ENCODE data around the gene PUS7. TPM values are rescaled to one million over a fixed set of nuclear protein-coding genes. Genes with fewer than 3 reads are reported as not detected.
"Not testable (repeated sequence)": the region's sequence is repeated elsewhere in the genome, so short reads cannot be mapped to it uniquely, and the experiment has no call there.

PUS7 gene
- polyA plus RNA-seq, 1 of the 3 experiments (the other 2 are of a cell fraction) = 18.8 TPM

DNA sequence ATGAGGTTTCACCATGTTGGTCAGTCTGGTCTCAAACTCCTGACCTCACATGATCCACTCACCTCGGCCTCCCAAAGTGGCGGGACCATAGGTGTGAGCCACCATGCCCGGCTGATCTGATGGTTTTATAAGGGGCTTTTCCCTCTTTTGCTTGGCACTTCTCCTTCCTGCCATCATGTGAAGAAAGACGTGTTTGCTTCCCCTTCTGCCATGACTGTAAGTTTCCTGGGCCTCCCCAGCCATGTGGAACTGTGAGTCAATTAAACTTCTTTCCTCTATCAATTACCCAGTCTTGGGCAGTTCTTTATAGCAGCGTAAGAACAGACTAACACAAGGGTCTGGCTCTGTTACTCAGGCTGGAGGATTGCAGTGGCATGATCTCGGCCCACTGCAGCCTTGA lies 84.7 kb downstream of the PUS7 start:
- H3K4me3 ChIP-seq (ENCODE audit: low read depth in 2 of 2, low read length in 1 of 2); H2AFZ ChIP-seq (ENCODE audit: low read depth); DNase-seq; POLR2A ChIA-PET; H3K27ac ChIP-seq (ENCODE audit: low read depth in 2 of 2, low read length in 1 of 2); H3K36me3 ChIP-seq (replicated peaks in 1 of 2; ENCODE audit: control insufficient read depth in 1 of 2, insufficient read depth in 2 of 2, low read length in 1 of 2); H3K9me2 ChIP-seq; H3K4me1 ChIP-seq (ENCODE audit: control insufficient read depth in 1 of 2, insufficient read depth in 2 of 2, low read depth in 1 of 2, low read length in 1 of 2); H3K27me3 ChIP-seq (ENCODE audit: insufficient read depth); H3K9me3 ChIP-seq; H4K20me1 ChIP-seq (ENCODE audit: insufficient read depth); H3K4me2 ChIP-seq; H3K9ac ChIP-seq; CTCF ChIA-PET; H3K79me2 ChIP-seq (ENCODE audit: insufficient read depth): not testable (repeated sequence)
- WGBS (ENCODE audit: low lambda C conversion rate) = 89% methylated on average over 6 of the region's 6 CpGs
- H3F3A ChIP-seq (replicated peaks; ENCODE audit: insufficient read depth) = peaks cover 11% of the 10 kb centered on the region

DNA sequence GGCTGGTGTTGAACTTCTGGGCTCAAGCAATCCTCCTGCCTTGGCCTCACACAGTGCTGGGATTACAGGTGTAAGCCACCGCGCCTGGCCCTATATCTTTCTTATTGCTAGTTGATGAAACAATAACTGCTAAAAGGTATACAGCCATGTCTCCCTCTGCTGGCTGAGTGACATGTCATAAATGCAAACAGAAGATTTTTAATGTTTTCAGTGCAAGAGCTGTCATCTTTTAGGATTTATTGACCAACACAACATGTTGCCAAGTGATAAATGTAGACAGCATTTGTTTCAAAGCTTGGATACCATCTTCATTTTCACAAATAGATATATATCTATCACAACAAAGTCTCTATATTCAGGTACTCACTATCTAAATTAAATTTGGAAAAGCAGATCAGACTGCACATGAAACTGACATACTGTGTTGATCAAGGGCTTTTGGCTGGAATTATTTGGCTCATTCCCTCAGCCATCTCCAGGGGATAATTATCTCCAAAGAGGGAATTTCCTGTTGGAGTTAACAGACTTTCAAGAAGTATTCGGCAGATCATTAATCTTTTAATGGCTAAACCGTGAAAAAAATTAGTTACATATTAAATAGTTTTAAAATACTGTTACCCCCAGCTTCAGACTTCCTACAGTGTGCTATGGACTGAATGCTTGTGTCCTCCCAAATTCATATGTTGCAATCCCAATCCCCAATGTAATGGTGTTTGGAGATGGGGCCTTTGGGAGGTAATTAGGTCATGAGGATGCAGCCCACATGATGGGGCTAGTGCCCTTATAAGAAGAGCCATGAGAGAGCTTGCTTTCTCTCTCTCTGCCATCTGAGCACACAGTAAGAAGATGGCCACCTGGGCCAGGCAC lies 92.1 kb downstream of the PUS7 start:
- Histone ChIP-seq H3K9me2 (no peaks in the 10 kb centered on the region), H3K4me1 (ENCODE audit: control insufficient read depth in 1 of 2, insufficient read depth in 2 of 2, low read depth in 1 of 2, low read length in 1 of 2) (no peaks in the 10 kb centered on the region), H2AFZ (ENCODE audit: low read depth) (no peak overlapping the region), H3K9me3 (no peaks in the 10 kb centered on the region), H3F3A (replicated peaks; ENCODE audit: insufficient read depth) (no peaks in the 10 kb centered on the region), H3K27ac (ENCODE audit: low read depth in 2 of 2, low read length in 1 of 2) (no peak overlapping the region; a peak in 1 of 4 replicates), H3K27me3 (ENCODE audit: insufficient read depth) (no peaks in the 10 kb centered on the region), H3K79me2 (ENCODE audit: insufficient read depth) (no peaks in the 10 kb centered on the region), H3K4me3 (ENCODE audit: low read depth in 2 of 2, low read length in 1 of 2) (no peak overlapping the region), H4K20me1 (ENCODE audit: insufficient read depth) (no peaks in the 10 kb centered on the region), H3K9ac (no peak overlapping the region), H3K4me2 (no peak overlapping the region), H3K36me3 (replicated peaks in 1 of 2; ENCODE audit: control insufficient read depth in 1 of 2, insufficient read depth in 2 of 2, low read length in 1 of 2) (no peaks in the 10 kb centered on the region)
- ChIA-PET CTCF (interaction anchor here (0.6 to 2.6 kb wide), 44 partner anchors 9 to 1238 kb away, joined by 3 to 25 read pairs (median 4); partner anchors contain the start of gene EFCAB10), POLR2A (interaction anchor here (0.7 to 1.3 kb wide), 3 partner anchors 102 to 449 kb away, joined by 4 read pairs; no protein-coding TSS in a partner anchor)
- 31% methylated on average over 4 of the region's 4 CpGs for WGBS (ENCODE audit: low lambda C conversion rate)
- DNase-seq = peak; percentile 55
- TF ChIP-seq RCOR1 (IDR thresholded peaks at IDR 0.05; ENCODE audit: low read length) = no peak
- TF ChIP-seq EZH2phosphoT487 (IDR thresholded peaks at IDR 0.05; ENCODE audit: borderline replicate concordance, low read depth) = no peak
- TF ChIP-seq GABPA (IDR thresholded peaks at IDR 0.05; ENCODE audit: low read depth) = no peak
- TF ChIP-seq, protein P1, sequence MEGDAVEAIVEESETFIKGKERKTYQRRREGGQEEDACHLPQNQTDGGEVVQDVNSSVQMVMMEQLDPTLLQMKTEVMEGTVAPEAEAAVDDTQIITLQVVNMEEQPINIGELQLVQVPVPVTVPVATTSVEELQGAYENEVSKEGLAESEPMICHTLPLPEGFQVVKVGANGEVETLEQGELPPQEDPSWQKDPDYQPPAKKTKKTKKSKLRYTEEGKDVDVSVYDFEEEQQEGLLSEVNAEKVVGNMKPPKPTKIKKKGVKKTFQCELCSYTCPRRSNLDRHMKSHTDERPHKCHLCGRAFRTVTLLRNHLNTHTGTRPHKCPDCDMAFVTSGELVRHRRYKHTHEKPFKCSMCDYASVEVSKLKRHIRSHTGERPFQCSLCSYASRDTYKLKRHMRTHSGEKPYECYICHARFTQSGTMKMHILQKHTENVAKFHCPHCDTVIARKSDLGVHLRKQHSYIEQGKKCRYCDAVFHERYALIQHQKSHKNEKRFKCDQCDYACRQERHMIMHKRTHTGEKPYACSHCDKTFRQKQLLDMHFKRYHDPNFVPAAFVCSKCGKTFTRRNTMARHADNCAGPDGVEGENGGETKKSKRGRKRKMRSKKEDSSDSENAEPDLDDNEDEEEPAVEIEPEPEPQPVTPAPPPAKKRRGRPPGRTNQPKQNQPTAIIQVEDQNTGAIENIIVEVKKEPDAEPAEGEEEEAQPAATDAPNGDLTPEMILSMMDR (IDR thresholded peaks at IDR 0.05) = peak; percentile 72
- TF ChIP-seq SMC3 (IDR thresholded peaks at IDR 0.05; ENCODE audit: low read depth, low read length) = peak; percentile 60
- no peak for TF ChIP-seq RXRA (IDR thresholded peaks at IDR 0.05; ENCODE audit: borderline replicate concordance, low read depth)
- TF ChIP-seq, protein P2, sequence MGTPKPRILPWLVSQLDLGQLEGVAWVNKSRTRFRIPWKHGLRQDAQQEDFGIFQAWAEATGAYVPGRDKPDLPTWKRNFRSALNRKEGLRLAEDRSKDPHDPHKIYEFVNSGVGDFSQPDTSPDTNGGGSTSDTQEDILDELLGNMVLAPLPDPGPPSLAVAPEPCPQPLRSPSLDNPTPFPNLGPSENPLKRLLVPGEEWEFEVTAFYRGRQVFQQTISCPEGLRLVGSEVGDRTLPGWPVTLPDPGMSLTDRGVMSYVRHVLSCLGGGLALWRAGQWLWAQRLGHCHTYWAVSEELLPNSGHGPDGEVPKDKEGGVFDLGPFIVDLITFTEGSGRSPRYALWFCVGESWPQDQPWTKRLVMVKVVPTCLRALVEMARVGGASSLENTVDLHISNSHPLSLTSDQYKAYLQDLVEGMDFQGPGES (IDR thresholded peaks at IDR 0.05; ENCODE audit: low read depth, low read length) = no peak
- TF ChIP-seq, protein P3, sequence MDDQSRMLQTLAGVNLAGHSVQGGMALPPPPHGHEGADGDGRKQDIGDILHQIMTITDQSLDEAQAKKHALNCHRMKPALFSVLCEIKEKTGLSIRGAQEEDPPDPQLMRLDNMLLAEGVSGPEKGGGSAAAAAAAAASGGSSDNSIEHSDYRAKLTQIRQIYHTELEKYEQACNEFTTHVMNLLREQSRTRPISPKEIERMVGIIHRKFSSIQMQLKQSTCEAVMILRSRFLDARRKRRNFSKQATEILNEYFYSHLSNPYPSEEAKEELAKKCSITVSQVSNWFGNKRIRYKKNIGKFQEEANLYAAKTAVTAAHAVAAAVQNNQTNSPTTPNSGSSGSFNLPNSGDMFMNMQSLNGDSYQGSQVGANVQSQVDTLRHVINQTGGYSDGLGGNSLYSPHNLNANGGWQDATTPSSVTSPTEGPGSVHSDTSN (IDR thresholded peaks at IDR 0.05) = peak; percentile 62
- no peak for TF ChIP-seq FOXM1 (IDR thresholded peaks at IDR 0.05; ENCODE audit: low read depth)
- TF ChIP-seq, protein P4, sequence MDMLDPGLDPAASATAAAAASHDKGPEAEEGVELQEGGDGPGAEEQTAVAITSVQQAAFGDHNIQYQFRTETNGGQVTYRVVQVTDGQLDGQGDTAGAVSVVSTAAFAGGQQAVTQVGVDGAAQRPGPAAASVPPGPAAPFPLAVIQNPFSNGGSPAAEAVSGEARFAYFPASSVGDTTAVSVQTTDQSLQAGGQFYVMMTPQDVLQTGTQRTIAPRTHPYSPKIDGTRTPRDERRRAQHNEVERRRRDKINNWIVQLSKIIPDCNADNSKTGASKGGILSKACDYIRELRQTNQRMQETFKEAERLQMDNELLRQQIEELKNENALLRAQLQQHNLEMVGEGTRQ (IDR thresholded peaks at IDR 0.05; ENCODE audit: borderline replicate concordance, low read depth, low read length) = no peak
- peak; percentile 74 for TF ChIP-seq RAD21 (IDR thresholded peaks at IDR 0.05; ENCODE audit: low read length)
- TF ChIP-seq TCF12 (IDR thresholded peaks at IDR 0.05) = no peak
